HL-60 (cell line): ENCODE measurements around the gene MCOLN1.

Experiments
- DNase-seq, 2 experiments: peaks; one replicate each; pipeline ENCODE4 v3.0.0-alpha.2; 2010 to 2020; ENCODE audit warnings: low read depth in 1 of 2, low spot score in 1 of 2
- H3K27ac ChIP-seq: fragments of 250-450 bp; sonication (Bioruptor Pico); replicated peaks from 2 replicates; pipeline ENCODE4 v1.5.1; 2020; ENCODE audit warnings: mild to moderate bottlenecking, moderate library complexity
- H3K27me3 ChIP-seq: fragments of 250-450 bp; sonication (Bioruptor Pico); 2 replicates; pipeline ENCODE4 v1.5.1; 2021; ENCODE audit warnings: mild to moderate bottlenecking, moderate library complexity; ENCODE audit not compliant: insufficient read depth, poor library complexity, severe bottlenecking
- H3K4me3 ChIP-seq: replicated peaks from 2 replicates; pipeline ENCODE4 v1.5.1; 2011; ENCODE audit warnings: mild to moderate bottlenecking, control low read depth, low read length; ENCODE audit not compliant: insufficient read depth
- CTCF ChIP-seq: IDR thresholded peaks from one replicate; pipeline ENCODE4 v1.5.1; 2011; ENCODE audit warnings: low read length, control low read depth, inconsistent platforms; ENCODE audit not compliant: insufficient read depth
- GABPA ChIP-seq: IDR thresholded peaks from 2 replicates; pipeline ENCODE4 v1.6.1; 2012; ENCODE audit warnings: low read depth
- POLR2AphosphoS5 ChIP-seq: IDR thresholded peaks from 2 replicates; pipeline ENCODE4 v1.6.1; 2012; ENCODE audit warnings: low read depth
- REST ChIP-seq: IDR thresholded peaks from 2 replicates; pipeline ENCODE4 v1.6.1; 2012; ENCODE audit warnings: low read depth; ENCODE audit not compliant: insufficient replicate concordance
- SPI1 ChIP-seq: IDR thresholded peaks from 2 replicates; pipeline ENCODE4 v1.6.1; 2012; ENCODE audit warnings: low read depth, mild to moderate bottlenecking, borderline replicate concordance

MCOLN1 gene

GRCh38 chr19:7558667-7559066, 36.2 kb downstream of the MCOLN1 start:
- no peak for DNase-seq
- TF ChIP-seq CTCF (no peak), GABPA (no peak), POLR2AphosphoS5 (no peak), SPI1 (no peak), REST (no peak)
- Histone ChIP-seq H3K27ac (no peak overlapping the region), H3K27me3 (no peaks in the 10 kb centered on the region), H3K4me3 (no peak overlapping the region)

GRCh38 chr19:7559102-7559501, 36.7 kb downstream of the MCOLN1 start:
- no peak overlapping the region for H3K4me3 ChIP-seq
- no peak for DNase-seq
- H3K27ac ChIP-seq: no peak overlapping the region
- TF ChIP-seq POLR2AphosphoS5 (no peak), GABPA (no peak), SPI1 (no peak), REST (no peak), CTCF (no peak)
- no peaks in the 10 kb centered on the region for H3K27me3 ChIP-seq

GRCh38 chr19:7560255-7560654, 37.8 kb downstream of the MCOLN1 start:
- no peak for DNase-seq
- Histone ChIP-seq H3K4me3 (no peak overlapping the region), H3K27ac (no peak overlapping the region), H3K27me3 (no peaks in the 10 kb centered on the region)
- TF ChIP-seq REST (no peak), CTCF (no peak), POLR2AphosphoS5 (no peak), SPI1 (no peak), GABPA (no peak)
